NCI-H460 (cell line): ENCODE measurements around the gene ALX4. TPM values are rescaled to one million over a fixed set of nuclear protein-coding genes. Genes with fewer than 3 reads are reported as not detected.

Experiments
- DNase-seq: peaks from one replicate; pipeline ENCODE4 v3.0.0-alpha.2; 2016; ENCODE audit warnings: low read depth; ENCODE audit errors: extremely low read depth
- polyA plus RNA-seq: library from polyadenylated mRNA; depleted of rRNA; stranded (reverse); fragments of >200 nt; gene quantifications from 2 replicates; pipeline ENCODE4 v1.2.3, GENCODE V29; 2014; cell fraction: nucleus; rRNA removed
- total RNA-seq: library from RNA; depleted of rRNA; stranded (reverse); fragments of >200 nt; shearing (Covaris generic); gene quantifications from 2 replicates; pipeline ENCODE4 v1.2.3, GENCODE V29; 2014; rRNA removed

ALX4 gene
- 0.62 and 0.81 TPM in 2 replicates for total RNA-seq
- polyA plus RNA-seq: 1.7 and 2.1 TPM in 2 replicates

GRCh38 chr11:44309478-44310205 is at the start of gene ALX4:
ALX4 (minus strand) TSS chr11:44310139; CDS start chr11:44310062, 77 bp downstream.
- peak; percentile 26 for DNase-seq

GRCh38 chr11:44359162-44359561 is 49.2 kb upstream of the ALX4 start:
- no peak for DNase-seq

GRCh38 chr11:44358713-44359112 is 48.8 kb upstream of the ALX4 start:
- no peak for DNase-seq

GRCh38 chr11:44357711-44358110 is 47.8 kb upstream of the ALX4 start:
- no peak for DNase-seq

- no peak for DNase-seq
Observed at GRCh38 chr11:44356351-44356750, 46.4 kb upstream of the ALX4 start.

- peak; percentile 1 for DNase-seq
Observed at GRCh38 chr11:44351898-44352498, 42.1 kb upstream of the ALX4 start.

- DNase-seq: no peak
Observed at GRCh38 chr11:44351006-44351660, 41.2 kb upstream of the ALX4 start.

GRCh38 chr11:44349328-44349727 is 39.4 kb upstream of the ALX4 start:
- DNase-seq: no peak

- no peak for DNase-seq
Observed at GRCh38 chr11:44348721-44349120, 38.8 kb upstream of the ALX4 start.

- no peak for DNase-seq
Observed at GRCh38 chr11:44348114-44348513, 38.2 kb upstream of the ALX4 start.

- no peak for DNase-seq
Observed at GRCh38 chr11:44347538-44347937, 37.6 kb upstream of the ALX4 start.

- DNase-seq: no peak
Observed at GRCh38 chr11:44346983-44347382, 37.0 kb upstream of the ALX4 start.

GRCh38 chr11:44345781-44346180 is 35.8 kb upstream of the ALX4 start:
- DNase-seq: no peak

GRCh38 chr11:44344921-44345320 is 35.0 kb upstream of the ALX4 start:
- no peak for DNase-seq

- no peak for DNase-seq
Observed at GRCh38 chr11:44344423-44344820, 34.5 kb upstream of the ALX4 start.

GRCh38 chr11:44343778-44344422 is 34.0 kb upstream of the ALX4 start:
- no peak for DNase-seq

- no peak for DNase-seq
Observed at GRCh38 chr11:44342616-44343015, 32.7 kb upstream of the ALX4 start.

- DNase-seq: no peak
Observed at GRCh38 chr11:44340656-44341055, 30.7 kb upstream of the ALX4 start.

- DNase-seq: no peak
Observed at GRCh38 chr11:44339530-44339883, 29.6 kb upstream of the ALX4 start.

GRCh38 chr11:44338698-44339529 is 29.0 kb upstream of the ALX4 start:
- DNase-seq: no peak
